Medulla oblongata (tissue), 1 donor: ENCODE results near the gene INPP5A.
"Not testable (repeated sequence)": the region's sequence is repeated elsewhere in the genome, so short reads cannot be mapped to it uniquely, and the experiment has no call there.

Source experiments
- DNase-seq: peaks from one replicate; pipeline ENCODE4 v3.0.0-alpha.2; 2015; ENCODE audit errors: extremely low spot score

The INPP5A gene

GRCh38 chr10:132797986-132798385 lies 260.4 kb downstream of the INPP5A start:
- not testable (repeated sequence) for DNase-seq

GRCh38 chr10:132798403-132798802 lies 260.8 kb downstream of the INPP5A start:
- DNase-seq = no peak

GRCh38 chr10:132798876-132799275 lies 261.3 kb downstream of the INPP5A start:
- DNase-seq = no peak

- DNase-seq = no peak
Observed at GRCh38 chr10:132799865-132800264, 262.3 kb downstream of the INPP5A start.

- no peak for DNase-seq
Observed at GRCh38 chr10:132802048-132802447, 264.5 kb downstream of the INPP5A start.

- no peak for DNase-seq
Observed at GRCh38 chr10:132802694-132803320, 265.2 kb downstream of the INPP5A start.

GRCh38 chr10:132803416-132804210 lies 266.0 kb downstream of the INPP5A start:
- DNase-seq = no peak

- no peak for DNase-seq
Observed at GRCh38 chr10:132804287-132804686, 266.7 kb downstream of the INPP5A start.

- no peak for DNase-seq
Observed at GRCh38 chr10:132804785-132805426, 267.3 kb downstream of the INPP5A start.

GRCh38 chr10:132805599-132805998 lies 268.0 kb downstream of the INPP5A start:
- DNase-seq = no peak

GRCh38 chr10:132806110-132806509 lies 268.5 kb downstream of the INPP5A start:
- DNase-seq = no peak

GRCh38 chr10:132806561-132807003 lies 269.0 kb downstream of the INPP5A start:
- DNase-seq = no peak

GRCh38 chr10:132807621-132808049 lies 270.0 kb downstream of the INPP5A start:
- no peak for DNase-seq

GRCh38 chr10:132808383-132809231 lies 271.0 kb downstream of the INPP5A start:
- DNase-seq = no peak

GRCh38 chr10:132809232-132810140 lies 271.9 kb downstream of the INPP5A start:
- DNase-seq = no peak

GRCh38 chr10:132810141-132810806 lies 272.7 kb downstream of the INPP5A start:
- no peak for DNase-seq

- no peak for DNase-seq
Observed at GRCh38 chr10:132810807-132811700, 273.5 kb downstream of the INPP5A start.

GRCh38 chr10:132811891-132812481 lies 274.4 kb downstream of the INPP5A start:
- DNase-seq = no peak

GRCh38 chr10:132812520-132812919 lies 274.9 kb downstream of the INPP5A start:
- DNase-seq = no peak
